Fibroblast of lung (primary cell): Measurements from ENCODE around the gene CFAP57. TPM values are rescaled to one million over a fixed set of nuclear protein-coding genes. Genes with fewer than 3 reads are reported as not detected.

ENCODE experiments used
- DNase-seq, 2 donors: peaks; one replicate each; pipeline versions ENCODE4 v3.0.0 to v3.0.0-alpha.2; 2010; ENCODE audit warnings: low read depth in 2 of 2
- H2AFZ ChIP-seq: 2 replicates; pipeline ENCODE4 v1.5.1; 2012; ENCODE audit warnings: low read length, control low read depth, inconsistent platforms
- H3K27ac ChIP-seq: 2 replicates; pipeline ENCODE4 v1.5.1; 2011; ENCODE audit warnings: low read length, control low read depth; ENCODE audit not compliant: insufficient read depth
- H3K27me3 ChIP-seq: 2 replicates; pipeline ENCODE4 v1.5.1; 2011; ENCODE audit warnings: mild to moderate bottlenecking, low read length; ENCODE audit not compliant: control insufficient read depth, insufficient read depth
- H3K36me3 ChIP-seq: 2 replicates; pipeline ENCODE4 v1.5.1; 2011; ENCODE audit warnings: low read length; ENCODE audit not compliant: control insufficient read depth, insufficient read depth
- H3K4me1 ChIP-seq: 2 replicates; pipeline ENCODE4 v1.5.1; 2011; ENCODE audit warnings: low read length; ENCODE audit not compliant: control insufficient read depth, insufficient read depth; ENCODE audit errors: extremely low read depth
- H3K4me2 ChIP-seq: 2 replicates; pipeline ENCODE4 v1.5.1; 2011; ENCODE audit warnings: low read length, control low read depth; ENCODE audit not compliant: insufficient read depth; ENCODE audit errors: extremely low read depth
- H3K4me3 ChIP-seq, 4 experiments: fragments of 200-600 bp in 1 of 4; sonication (generic) in 1 of 4; replicated peaks in 1 of 4; 2 replicates each; pipeline ENCODE4 v1.5.1; 2011 to 2016; ENCODE audit warnings: low read length in 4 of 4, low read depth in 3 of 4, mild to moderate bottlenecking in 3 of 4, control low read depth in 2 of 4, inconsistent platforms in 1 of 4, mixed read lengths in 1 of 4; ENCODE audit not compliant: insufficient read depth in 1 of 4; ENCODE audit errors: control extremely low read depth in 1 of 4
- H3K79me2 ChIP-seq: 2 replicates; pipeline ENCODE4 v1.5.1; 2012; ENCODE audit warnings: mild to moderate bottlenecking, low read length, inconsistent platforms; ENCODE audit not compliant: control insufficient read depth, insufficient read depth
- H3K9ac ChIP-seq: 2 replicates; pipeline ENCODE4 v1.5.1; 2011; ENCODE audit warnings: mild to moderate bottlenecking, low read length, control low read depth; ENCODE audit not compliant: insufficient read depth
- H3K9me3 ChIP-seq: 2 replicates; pipeline ENCODE4 v1.5.1; 2012; ENCODE audit warnings: low read depth, low read length; ENCODE audit not compliant: control insufficient read depth, insufficient read depth
- H4K20me1 ChIP-seq: 2 replicates; pipeline ENCODE4 v1.5.1; 2011; ENCODE audit warnings: low read length; ENCODE audit not compliant: control insufficient read depth, insufficient read depth; ENCODE audit errors: extremely low read depth
- CTCF ChIP-seq, 2 donors: IDR thresholded peaks in 1 of 2; conservative IDR thresholded peaks in 1 of 2; 1 replicate in 1 of 2; 2 replicates in 1 of 2; pipeline ENCODE4 v1.5.1; 2011 to 2012; ENCODE audit warnings: low read length in 2 of 2, control low read depth in 1 of 2, inconsistent platforms in 1 of 2, low read depth in 1 of 2, mild to moderate bottlenecking in 1 of 2
- EZH2 ChIP-seq: IDR thresholded peaks from 2 replicates; pipeline ENCODE4 v1.5.1; 2012; ENCODE audit warnings: low read length, control low read depth, mild to moderate bottlenecking; ENCODE audit errors: missing control alignments
- polyA plus RNA-seq, 2 donors: library from polyadenylated mRNA; depleted of rRNA in 1 of 2; stranded (reverse) in 1 of 2; unstranded in 1 of 2; fragments of >200 nt; gene quantifications; 2 replicates each; pipeline ENCODE4 v1.2.1, GENCODE V29; 2011 to 2012; ENCODE audit warnings: missing spikeins in 1 of 2
- total RNA-seq: library from RNA; depleted of rRNA; stranded (reverse); fragments of >200 nt; gene quantifications from 2 replicates; pipeline ENCODE4 v1.2.1, GENCODE V29; 2014

The CFAP57 gene
- total and polyA plus RNA-seq, 2 donors (not counting 1 experiment from before 2014, with no cell fraction given) = 0.17 to 0.22 TPM

GRCh38 chr1:43273708-43274107 lies 101.6 kb downstream of the CFAP57 start:
- DNase-seq = no peak
- no peak overlapping the region for H3K27ac ChIP-seq
- H3K4me2 ChIP-seq = no peak overlapping the region
- no peak overlapping the region for H3K9ac ChIP-seq
- no peak overlapping the region for H2AFZ ChIP-seq
- TF ChIP-seq CTCF (conservative IDR thresholded peaks at IDR 0.05 in 1 of 2, IDR thresholded peaks at IDR 0.05 in 1 of 2; ENCODE audit: low read depth in 1 of 2, low read length in 2 of 2) (no peak), EZH2 (no peak)
- no peak overlapping the region for H3K4me3 ChIP-seq
- H3K36me3 ChIP-seq = no peaks in the 10 kb centered on the region
- H4K20me1 ChIP-seq = no peaks in the 10 kb centered on the region
- no peaks in the 10 kb centered on the region for H3K4me1 ChIP-seq
- H3K9me3 ChIP-seq = no peaks in the 10 kb centered on the region
- peaks cover 11% of the 10 kb centered on the region for H3K27me3 ChIP-seq
- no peaks in the 10 kb centered on the region for H3K79me2 ChIP-seq

- Histone ChIP-seq H3K27me3 (peaks cover 7% of the 10 kb centered on the region), H2AFZ (peak overlapping the region; percentile 79), H3K79me2 (no peaks in the 10 kb centered on the region), H3K36me3 (no peaks in the 10 kb centered on the region), H3K9ac (no peak overlapping the region), H3K4me3 (no peak overlapping the region), H3K4me1 (no peaks in the 10 kb centered on the region), H3K4me2 (no peak overlapping the region), H3K27ac (no peak overlapping the region), H4K20me1 (no peaks in the 10 kb centered on the region), H3K9me3 (no peaks in the 10 kb centered on the region)
- peak; percentile 12 to 36 for DNase-seq
- no peak for TF ChIP-seq CTCF (conservative IDR thresholded peaks at IDR 0.05 in 1 of 2, IDR thresholded peaks at IDR 0.05 in 1 of 2; ENCODE audit: low read depth in 1 of 2, low read length in 2 of 2)
- no peak for TF ChIP-seq EZH2
These were observed 102.1 kb downstream of the CFAP57 start for GRCh38 chr1:43274125-43274803.

GRCh38 chr1:43274804-43275180 lies 102.7 kb downstream of the CFAP57 start:
- no peak for TF ChIP-seq CTCF (conservative IDR thresholded peaks at IDR 0.05 in 1 of 2, IDR thresholded peaks at IDR 0.05 in 1 of 2; ENCODE audit: low read depth in 1 of 2, low read length in 2 of 2)
- no peak for TF ChIP-seq EZH2
- H3K4me3 ChIP-seq = no peak overlapping the region
- no peak overlapping the region for H3K9ac ChIP-seq
- no peak overlapping the region for H3K4me2 ChIP-seq
- H3K79me2 ChIP-seq = no peaks in the 10 kb centered on the region
- H3K27me3 ChIP-seq = peaks cover 6% of the 10 kb centered on the region
- peak overlapping the region; percentile 79 for H2AFZ ChIP-seq
- no peak for DNase-seq
- no peaks in the 10 kb centered on the region for H4K20me1 ChIP-seq
- H3K9me3 ChIP-seq = no peaks in the 10 kb centered on the region
- no peak overlapping the region for H3K27ac ChIP-seq
- H3K4me1 ChIP-seq = no peaks in the 10 kb centered on the region
- H3K36me3 ChIP-seq = no peaks in the 10 kb centered on the region
